Right hindlimb (tissue), 1 donor: ENCODE results near the gene RBMS3.
"Not testable (repeated sequence)": the region's sequence is repeated elsewhere in the genome, so short reads cannot be mapped to it uniquely, and the experiment has no call there.

Source experiments
- DNase-seq: peaks from one replicate; pipeline ENCODE4 v3.0.0-alpha.2; 2018

RBMS3 gene

GRCh38 chr3:29642393-29643033, 361.6 kb downstream of the RBMS3 start:
- no peak for DNase-seq

GRCh38 chr3:29643034-29643425, 362.2 kb downstream of the RBMS3 start:
- no peak for DNase-seq

DNA sequence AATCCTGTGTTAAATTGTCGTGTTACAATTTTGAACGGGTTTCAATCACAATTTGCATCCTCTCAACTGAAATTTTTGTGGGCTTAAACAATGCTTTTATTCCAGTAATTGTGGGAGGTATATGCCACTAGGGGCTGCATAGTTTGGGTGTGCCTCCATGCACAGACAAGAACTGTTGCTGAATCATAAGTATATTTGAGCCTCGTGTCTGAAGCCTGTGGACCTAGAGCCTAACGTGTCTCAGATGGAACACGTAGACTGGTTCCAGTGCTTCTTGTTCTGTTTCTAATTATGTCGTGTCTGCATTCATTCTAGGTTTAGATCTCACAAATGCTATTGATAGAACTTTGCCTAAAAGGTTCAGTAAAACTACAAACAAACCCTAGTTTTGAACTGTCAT, 363.4 kb downstream of the RBMS3 start:
- DNase-seq = peak; percentile 29

DNA sequence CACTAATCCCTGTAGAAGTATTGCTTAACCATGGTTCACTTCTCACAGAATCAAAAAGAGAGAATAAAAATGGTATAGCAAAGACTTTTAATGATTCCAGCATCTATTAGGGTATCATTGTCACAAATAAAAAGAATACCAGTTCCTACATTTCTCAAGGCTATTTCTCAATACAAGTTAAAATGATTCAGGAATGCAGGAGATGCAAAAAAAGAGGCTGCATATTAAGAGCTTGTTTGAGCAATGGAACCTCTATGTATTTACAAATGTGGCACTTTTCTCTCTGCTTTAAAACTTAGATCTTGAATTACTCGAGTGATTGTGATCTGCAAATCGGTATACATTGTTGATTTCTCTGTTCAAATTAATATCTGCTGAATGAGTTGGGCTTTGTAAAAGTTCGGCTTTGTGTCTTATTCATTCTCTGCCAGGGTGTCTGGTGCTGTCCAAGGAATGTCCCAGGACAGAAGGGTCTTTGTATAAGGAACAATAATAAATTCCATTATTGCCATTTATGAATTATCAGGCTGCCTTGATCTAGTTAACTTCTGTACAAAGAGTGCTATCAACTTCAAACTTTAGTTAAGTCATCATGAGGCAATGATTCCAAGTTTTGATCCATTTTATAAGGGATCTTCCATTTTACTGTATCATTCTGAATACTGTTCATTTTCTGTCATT, 364.2 kb downstream of the RBMS3 start:
- no peak for DNase-seq

DNA sequence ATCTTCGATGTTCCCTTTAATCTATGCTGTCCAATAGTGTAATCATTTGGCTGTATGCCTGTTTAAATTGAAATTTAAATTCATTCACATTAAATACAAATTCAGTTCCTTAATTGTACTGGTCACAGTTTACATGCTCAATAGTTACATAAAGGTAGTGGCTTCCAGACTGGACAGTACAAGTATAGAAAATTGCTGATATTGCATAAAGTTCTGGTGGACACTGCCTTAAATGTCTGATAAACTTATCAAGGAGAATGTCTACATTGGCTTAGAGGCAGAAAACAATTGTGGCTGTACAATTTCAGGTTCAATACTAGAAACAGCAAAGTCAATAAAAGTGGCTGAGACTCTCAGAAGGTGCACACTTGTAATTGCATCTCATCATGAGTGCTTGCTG, 365.2 kb downstream of the RBMS3 start:
- no peak for DNase-seq

DNA sequence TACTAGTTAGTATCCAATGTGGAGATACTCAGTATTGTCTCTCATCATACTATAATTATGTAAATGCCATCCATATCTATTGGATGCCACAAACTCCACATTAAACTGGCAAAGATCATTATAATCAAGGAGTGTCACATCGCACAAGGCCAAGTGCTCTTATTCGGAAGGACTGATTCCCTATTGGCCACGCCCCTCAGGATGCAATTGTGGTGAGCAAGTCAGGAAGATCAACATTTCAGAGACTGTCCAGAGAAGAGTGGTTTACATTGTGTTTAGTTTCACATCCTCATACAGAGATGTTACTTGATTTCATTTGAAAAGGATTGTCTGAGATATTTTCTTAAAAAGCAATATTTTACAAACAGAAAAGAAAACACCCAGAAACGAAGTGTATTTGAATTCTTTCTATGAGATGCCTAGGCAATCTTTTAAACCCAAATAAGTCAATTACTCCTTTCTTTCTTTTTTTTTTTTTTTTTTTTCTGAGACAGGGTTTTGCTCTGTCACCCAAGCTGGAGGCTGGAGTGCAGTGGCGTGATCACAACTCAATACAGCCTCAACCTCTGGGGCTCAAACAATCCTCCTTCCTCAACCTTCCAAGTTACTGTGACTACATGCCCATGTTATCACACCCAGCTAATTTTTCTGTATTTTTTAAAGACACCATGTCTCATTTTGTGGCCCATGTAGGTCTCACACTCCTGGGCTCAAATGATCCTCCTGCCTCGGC, 369.1 kb downstream of the RBMS3 start:
- no peak for DNase-seq

- no peak for DNase-seq
These were observed 372.8 kb downstream of the RBMS3 start for GRCh38 chr3:29653680-29654079.

DNA sequence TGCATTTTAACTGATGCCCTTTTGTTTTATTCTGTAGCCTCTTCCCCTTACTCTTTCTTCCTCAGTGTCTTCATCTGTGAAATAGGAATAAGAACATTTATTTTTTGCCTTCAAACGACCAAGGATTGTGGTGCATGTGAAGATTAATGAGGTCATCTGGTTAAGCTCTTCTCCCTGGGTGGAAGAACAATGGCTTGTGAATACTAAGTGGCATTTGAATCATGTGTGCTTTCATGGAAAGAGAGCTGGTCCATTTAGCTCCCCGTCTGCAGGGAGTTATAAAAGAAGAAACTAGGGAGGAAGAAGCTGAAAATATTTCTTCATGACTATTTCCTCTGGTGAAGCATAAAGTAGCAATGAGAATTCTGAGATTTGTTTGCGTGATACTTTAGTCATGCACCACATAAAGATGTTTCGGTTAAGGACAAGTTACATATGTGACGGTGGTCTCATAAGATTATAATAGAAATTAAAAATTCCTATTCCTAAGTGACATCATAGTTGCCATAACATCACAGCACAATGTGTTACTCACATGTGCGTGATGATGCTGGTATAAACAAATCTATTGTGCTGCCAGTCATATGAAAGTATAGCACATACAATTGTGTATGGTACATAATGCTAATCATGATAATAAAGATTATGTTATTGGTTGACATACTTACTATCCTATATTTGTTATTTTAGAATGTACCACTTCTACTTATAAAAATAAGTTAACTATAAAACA, 374.3 kb downstream of the RBMS3 start:
- no peak for DNase-seq

DNA sequence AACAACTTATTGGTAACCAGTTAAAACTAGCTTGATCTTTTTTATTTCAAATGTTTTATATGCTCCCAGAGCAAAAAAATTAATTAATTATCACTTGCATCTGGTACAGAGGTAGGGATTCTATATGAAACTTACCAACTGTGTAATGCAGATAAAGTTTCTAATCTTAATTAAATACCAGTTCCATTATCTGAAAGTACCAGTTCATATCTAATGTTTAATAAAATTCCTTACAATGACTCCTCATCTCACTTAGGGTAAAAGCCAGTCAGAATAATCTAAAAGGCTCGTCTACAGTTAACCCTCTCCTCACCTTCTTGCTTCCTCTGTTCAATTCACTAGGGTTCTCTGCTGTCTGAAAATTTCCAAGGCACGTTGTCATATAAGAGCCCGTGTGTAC, 384.8 kb downstream of the RBMS3 start:
- no peak for DNase-seq

DNA sequence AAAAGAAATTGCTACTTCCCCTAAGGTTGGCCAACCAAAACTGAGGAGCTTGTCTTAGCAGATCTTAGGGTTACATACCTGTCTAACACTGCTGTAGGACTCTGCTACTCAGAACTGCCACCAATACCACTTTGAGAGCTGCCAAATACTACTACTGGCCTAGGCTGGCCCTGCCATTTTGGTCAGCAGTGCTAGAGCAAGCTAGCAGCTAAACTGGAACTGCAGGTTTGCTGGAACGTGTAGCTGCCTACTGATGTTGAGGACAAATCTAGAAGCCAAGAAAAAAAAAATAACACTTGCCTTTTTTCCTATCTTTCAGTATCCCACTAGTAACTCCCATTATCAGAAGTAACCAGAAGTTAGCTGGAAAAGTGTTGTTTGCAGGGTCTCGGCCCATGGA, 387.4 kb downstream of the RBMS3 start:
- DNase-seq = no peak

GRCh38 chr3:29668728-29669127, 387.9 kb downstream of the RBMS3 start:
- no peak for DNase-seq

DNA sequence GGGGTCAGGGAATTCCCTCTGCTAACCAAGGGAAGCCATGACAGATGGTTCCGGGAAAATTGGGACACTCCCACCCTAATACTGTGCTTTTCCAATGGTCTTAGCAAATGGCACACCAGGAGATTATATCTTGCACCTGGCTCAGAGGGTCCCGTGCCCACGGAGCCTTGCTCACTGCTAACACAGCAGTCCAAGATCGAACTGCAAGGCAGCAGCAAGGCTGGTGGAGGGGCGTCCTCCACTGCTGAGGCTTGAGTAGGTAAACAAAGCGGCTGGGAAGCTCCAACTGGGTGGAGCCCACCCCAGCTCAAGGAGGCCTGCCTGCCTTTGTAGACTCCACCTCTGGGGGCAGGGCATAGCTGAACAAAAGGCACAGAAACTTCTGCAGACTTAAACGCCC, 389.6 kb downstream of the RBMS3 start:
- not testable (repeated sequence) for DNase-seq

DNA sequence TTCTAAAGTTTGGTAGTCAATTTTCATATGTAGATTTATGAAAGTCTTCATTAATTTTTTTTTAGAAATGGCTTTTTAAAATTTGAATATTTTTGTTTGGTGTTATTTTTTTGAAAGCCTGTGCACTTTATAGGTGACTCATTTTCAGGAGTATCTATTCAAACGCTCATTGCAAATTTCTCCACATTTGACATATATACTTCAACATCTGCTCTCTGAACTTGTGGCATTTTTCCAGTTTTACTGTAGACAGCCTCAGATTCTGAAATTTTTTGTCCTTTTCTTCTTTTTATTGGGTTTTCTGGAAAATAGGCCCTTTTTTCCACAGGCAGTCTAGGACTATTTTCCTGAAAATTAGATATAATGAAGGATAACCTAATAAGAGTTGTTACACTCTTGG, 396.6 kb downstream of the RBMS3 start:
- DNase-seq = no peak

- DNase-seq = no peak
These were observed 399.1 kb downstream of the RBMS3 start for GRCh38 chr3:29679944-29680343.

GRCh38 chr3:29683018-29683993, 402.4 kb downstream of the RBMS3 start:
- DNase-seq = no peak

GRCh38 chr3:29686889-29687592, 406.2 kb downstream of the RBMS3 start:
- no peak for DNase-seq

DNA sequence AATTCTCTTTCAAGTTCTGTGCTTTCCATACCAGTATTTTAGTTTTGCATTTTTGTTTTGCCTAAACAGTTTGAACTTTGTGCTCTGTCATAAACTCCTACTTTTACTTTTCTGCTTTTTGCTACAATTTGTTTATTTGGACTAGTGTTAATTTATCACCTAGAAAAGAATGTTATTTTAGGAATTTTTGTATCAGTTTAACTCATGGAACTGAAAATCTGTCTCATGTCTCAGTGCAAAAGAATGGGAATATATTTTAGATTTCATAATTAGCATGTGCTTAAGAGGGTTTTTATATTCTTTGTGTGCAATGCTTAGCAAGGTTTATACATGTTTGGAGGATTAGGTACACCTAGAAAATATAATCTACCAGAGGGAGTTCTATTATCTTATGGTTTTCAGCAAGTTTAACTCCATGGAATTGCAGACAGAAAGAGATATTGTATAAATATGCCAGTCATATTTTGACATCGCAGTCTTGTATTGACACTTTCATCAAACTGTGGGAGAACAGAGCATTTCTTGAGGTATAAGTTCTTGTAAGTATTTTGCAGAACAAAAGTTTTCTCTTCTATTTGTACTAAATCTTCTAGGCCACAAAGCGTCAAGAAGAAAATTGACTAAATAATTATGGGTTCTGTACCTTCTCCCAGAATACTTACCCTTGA, 409.9 kb downstream of the RBMS3 start:
- no peak for DNase-seq

DNA sequence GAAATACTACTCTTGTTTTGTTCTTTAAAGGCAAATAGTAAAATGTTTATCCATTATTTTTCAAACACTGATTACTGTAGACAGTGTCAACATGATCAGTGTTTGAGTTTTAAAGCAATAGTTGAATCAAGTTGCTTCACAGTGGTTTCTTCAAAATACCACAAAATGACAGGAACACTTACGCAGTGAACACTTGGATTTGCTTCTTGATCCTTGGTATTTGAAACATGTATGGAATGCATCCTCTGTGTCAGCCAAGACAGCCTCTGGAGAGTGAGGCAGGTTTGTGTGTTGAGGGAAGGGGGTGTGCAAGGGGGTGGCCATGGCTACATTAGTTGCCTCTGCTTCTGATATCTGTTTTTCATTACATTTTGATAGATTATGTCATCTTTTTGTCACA, 413.0 kb downstream of the RBMS3 start:
- peak; percentile 41 for DNase-seq

DNA sequence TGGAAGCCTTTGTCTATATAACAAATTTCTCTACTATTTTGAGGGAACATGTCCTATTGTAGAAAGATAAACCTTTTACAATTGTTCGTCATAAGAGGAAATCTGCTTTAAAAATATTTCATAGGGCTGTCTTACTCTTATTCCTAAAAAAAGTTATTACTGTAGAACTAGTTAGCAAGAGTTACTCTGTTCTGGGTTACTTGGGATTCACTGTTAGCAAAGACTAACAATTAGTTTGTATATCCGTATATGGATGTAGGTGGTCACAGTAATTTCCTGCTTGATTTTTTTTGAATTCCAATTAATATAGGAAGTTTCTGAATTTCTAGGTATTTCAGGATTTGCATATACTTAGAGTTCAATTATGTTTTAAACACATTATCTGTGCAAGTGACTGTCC, 413.5 kb downstream of the RBMS3 start:
- no peak for DNase-seq

GRCh38 chr3:29694783-29695182, 413.9 kb downstream of the RBMS3 start:
- no peak for DNase-seq

- DNase-seq = no peak
These were observed 414.3 kb downstream of the RBMS3 start for GRCh38 chr3:29695201-29695600.
